Measurements from ENCODE around the gene PSMD12. TPM values are rescaled to one million over a fixed set of nuclear protein-coding genes. Genes with fewer than 3 reads are reported as not detected.
"Not testable (repeated sequence)": the region's sequence is repeated elsewhere in the genome, so short reads cannot be mapped to it uniquely, and the experiment has no call there.

PSMD12 gene
- total and polyA plus RNA-seq, 12 donors = 28.5 to 67.1 (median 48.4) TPM

- TF ChIP-seq, protein P1, sequence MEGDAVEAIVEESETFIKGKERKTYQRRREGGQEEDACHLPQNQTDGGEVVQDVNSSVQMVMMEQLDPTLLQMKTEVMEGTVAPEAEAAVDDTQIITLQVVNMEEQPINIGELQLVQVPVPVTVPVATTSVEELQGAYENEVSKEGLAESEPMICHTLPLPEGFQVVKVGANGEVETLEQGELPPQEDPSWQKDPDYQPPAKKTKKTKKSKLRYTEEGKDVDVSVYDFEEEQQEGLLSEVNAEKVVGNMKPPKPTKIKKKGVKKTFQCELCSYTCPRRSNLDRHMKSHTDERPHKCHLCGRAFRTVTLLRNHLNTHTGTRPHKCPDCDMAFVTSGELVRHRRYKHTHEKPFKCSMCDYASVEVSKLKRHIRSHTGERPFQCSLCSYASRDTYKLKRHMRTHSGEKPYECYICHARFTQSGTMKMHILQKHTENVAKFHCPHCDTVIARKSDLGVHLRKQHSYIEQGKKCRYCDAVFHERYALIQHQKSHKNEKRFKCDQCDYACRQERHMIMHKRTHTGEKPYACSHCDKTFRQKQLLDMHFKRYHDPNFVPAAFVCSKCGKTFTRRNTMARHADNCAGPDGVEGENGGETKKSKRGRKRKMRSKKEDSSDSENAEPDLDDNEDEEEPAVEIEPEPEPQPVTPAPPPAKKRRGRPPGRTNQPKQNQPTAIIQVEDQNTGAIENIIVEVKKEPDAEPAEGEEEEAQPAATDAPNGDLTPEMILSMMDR (IDR thresholded peaks at IDR 0.05) = no peak
- H3K9me3 ChIP-seq = peaks cover 0 to 10% (median 0%) of the 10 kb centered on the region in 11 donors
- intact Hi-C loops (cut with DNase I) = no loop called here
- no peak overlapping the region for H3K27ac ChIP-seq
- DNase-seq (no peak), ATAC-seq (no peak)
- no peak overlapping the region for H3K4me3 ChIP-seq
- H3K27me3 ChIP-seq = no peaks in the 10 kb centered on the region
- 82 to 89% methylated on average over 3 of the region's 3 CpGs for WGBS, 2 donors
- H3K36me3 ChIP-seq = no peaks in the 10 kb centered on the region
- no peaks in the 10 kb centered on the region for H3K4me1 ChIP-seq
These were observed 38.4 kb downstream of the PSMD12 start for GRCh38 chr17:67328026-67328425.

- WGBS, 2 donors = 69 to 81% methylated on average over 10 to 12 of the region's 13 CpGs
- intact Hi-C loops (cut with DNase I); DNase-seq: not testable (repeated sequence)
These were observed 39.2 kb downstream of the PSMD12 start for GRCh38 chr17:67326959-67327745.

GRCh38 chr17:67326440-67326839 is 39.9 kb downstream of the PSMD12 start:
- no peaks in the 10 kb centered on the region for H3K4me1 ChIP-seq
- no peaks in the 10 kb centered on the region for H3K36me3 ChIP-seq
- no peaks in the 10 kb centered on the region for H3K27me3 ChIP-seq
- WGBS, 2 donors = 96 to 98% methylated on average over 3 of the region's 3 CpGs
- DNase-seq (no peak), ATAC-seq (no peak)
- H3K9me3 ChIP-seq = peaks cover 0 to 10% (median 0%) of the 10 kb centered on the region in 11 donors
- intact Hi-C loops (cut with DNase I) = no loop called here
- H3K27ac ChIP-seq = no peak overlapping the region
- no peak overlapping the region for H3K4me3 ChIP-seq
- TF ChIP-seq, protein P1 (IDR thresholded peaks at IDR 0.05) = no peak

More at GRCh38 chr17:67326959-67327745, 39.2 kb downstream of the PSMD12 start:
- not testable (repeated sequence) for H3K9me3 ChIP-seq, H3K27ac ChIP-seq, H3K27me3 ChIP-seq, H3K4me3 ChIP-seq, H3K36me3 ChIP-seq, ATAC-seq, H3K4me1 ChIP-seq

- TF ChIP-seq, protein P1 (IDR thresholded peaks at IDR 0.05) = no peak
- ATAC-seq = no peak
- 71 to 80% methylated on average over 2 of the region's 2 CpGs for WGBS, 2 donors
- H3K4me1 ChIP-seq = no peaks in the 10 kb centered on the region
- no peak overlapping the region for H3K27ac ChIP-seq
- no peak for DNase-seq
- peaks cover 0 to 10% (median 0%) of the 10 kb centered on the region in 11 donors for H3K9me3 ChIP-seq
- H3K4me3 ChIP-seq = no peak overlapping the region
- intact Hi-C loops (cut with DNase I) = no loop called here
- H3K27me3 ChIP-seq = no peaks in the 10 kb centered on the region
- no peaks in the 10 kb centered on the region for H3K36me3 ChIP-seq
These were observed 42.0 kb downstream of the PSMD12 start for GRCh38 chr17:67324330-67324729.

GRCh38 chr17:67323445-67323844 is 42.9 kb downstream of the PSMD12 start:
- TF ChIP-seq, protein P1 (IDR thresholded peaks at IDR 0.05) = no peak
- H3K27ac ChIP-seq = no peak overlapping the region
- DNase-seq = no peak
- H3K4me3 ChIP-seq = no peak overlapping the region
- intact Hi-C loops (cut with DNase I) = no loop called here
- peaks cover 0 to 6% (median 0%) of the 10 kb centered on the region in 11 donors for H3K9me3 ChIP-seq
- H3K4me1 ChIP-seq = no peaks in the 10 kb centered on the region
- no peak for ATAC-seq
- no peaks in the 10 kb centered on the region for H3K27me3 ChIP-seq
- WGBS, 2 donors = 91 to 93% methylated on average over 3 of the region's 3 CpGs
- no peaks in the 10 kb centered on the region for H3K36me3 ChIP-seq
